GM12878 (cell line): Measurements from ENCODE around the gene PHF23. TPM values are rescaled to one million over a fixed set of nuclear protein-coding genes. Genes with fewer than 3 reads are reported as not detected.

Source experiments
- ATAC-seq: fragments of 200-7000 bp; cut with Tn5 transposase; 3 replicates; pipeline ENCODE4 v1.9.1; 2020; ENCODE audit warnings: mild to moderate bottlenecking, moderate library complexity
- BruUV-seq: library from RNA; stranded (reverse); fragments of 400-500 nt; replicated peaks from 2 replicates; lab custom pipeline; 2021; lab: Mats Ljungman, UMichigan
- CTCF ChIA-PET: fragments of 300-600 bp; sonication (Branson Sonifier 250); formaldehyde crosslinking; extraction: SDS; loops from one replicate; lab custom pipeline; 2021; ENCODE audit warnings: inconsistent platforms; lab: Yijun Ruan, JAX
- POLR2A ChIA-PET: fragments of 350-600 bp; formaldehyde crosslinking; extraction: SDS; loops from one replicate; lab custom pipeline; 2021; ENCODE audit warnings: inconsistent platforms; lab: Charles Lee
- RAD21 ChIA-PET: fragments of 300-600 bp; sonication (Branson Sonifier 250); formaldehyde crosslinking; loops from one replicate; lab custom pipeline; 2023; ENCODE audit warnings: antibody characterized with exemption; ENCODE audit not compliant: unreplicated experiment; lab: Charles Lee
- SMC1A ChIA-PET: fragments of 300-600 bp; sonication (Branson Sonifier 250); formaldehyde crosslinking; loops from one replicate; lab custom pipeline; 2023; ENCODE audit not compliant: unreplicated experiment, uncharacterized antibody; lab: Charles Lee
- DNase-seq: peaks from one replicate; pipeline ENCODE4 v3.0.0-alpha.2; 2011; ENCODE audit warnings: low read depth, low spot score
- FAIRE-seq: peaks from 3 replicates; lab custom pipeline; 2011; peaks lifted over from hg19 to GRCh38; lab: Jason Lieb, UNC
- H2AFZ ChIP-seq: 2 replicates; pipeline ENCODE4 v1.6.0; 2011; ENCODE audit warnings: low read depth, low read length, control low read depth; ENCODE audit not compliant: control insufficient read depth
- H3K27ac ChIP-seq: 2 replicates; pipeline ENCODE4 v1.5.1; 2011; ENCODE audit warnings: control low read depth; ENCODE audit not compliant: control insufficient read depth, insufficient read depth
- H3K27me3 ChIP-seq, 2 experiments: replicated peaks in 1 of 2; 2 replicates each; pipeline versions ENCODE4 v1.6.0 to v1.6.1; 2011; ENCODE audit warnings: low read length in 1 of 2; ENCODE audit not compliant: control insufficient read depth in 2 of 2, insufficient read depth in 2 of 2
- H3K36me3 ChIP-seq, 2 experiments: 2 replicates each; pipeline ENCODE4 v1.5.1; 2011; ENCODE audit warnings: low read length in 1 of 2; ENCODE audit not compliant: control insufficient read depth in 2 of 2, insufficient read depth in 2 of 2
- H3K4me1 ChIP-seq: 2 replicates; pipeline ENCODE4 v1.6.1; 2011; ENCODE audit warnings: mild to moderate bottlenecking, low read length, moderate library complexity, mixed read lengths; ENCODE audit not compliant: control insufficient read depth, insufficient read depth
- H3K4me2 ChIP-seq: 2 replicates; pipeline ENCODE4 v1.6.0; 2011; ENCODE audit warnings: control low read depth; ENCODE audit not compliant: control insufficient read depth, insufficient read depth
- H3K4me3 ChIP-seq: fragments of 200-600 bp; sonication (generic); 2 replicates; pipeline ENCODE4 v1.5.1; 2016
- H3K79me2 ChIP-seq: 2 replicates; pipeline ENCODE4 v1.6.0; 2011; ENCODE audit warnings: low read length; ENCODE audit not compliant: control insufficient read depth, insufficient read depth
- H3K9ac ChIP-seq: 2 replicates; pipeline ENCODE4 v1.8.0; 2011; ENCODE audit warnings: low read length, control low read depth, mixed read lengths; ENCODE audit not compliant: control insufficient read depth, insufficient read depth
- H3K9me3 ChIP-seq: replicated peaks from 3 replicates; pipeline ENCODE4 v1.5.1; 2011; ENCODE audit warnings: mild to moderate bottlenecking, low read length; ENCODE audit not compliant: control insufficient read depth, insufficient read depth
- H4K20me1 ChIP-seq: 2 replicates; pipeline ENCODE4 v1.6.0; 2011; ENCODE audit not compliant: control insufficient read depth, insufficient read depth
- BRCA1 ChIP-seq: IDR thresholded peaks from 2 replicates; pipeline ENCODE4 v1.6.1; 2011; ENCODE audit warnings: low read depth, low read length, improper control_type of control experiment
- CHD2 ChIP-seq: IDR thresholded peaks from 2 replicates; pipeline ENCODE4 v1.6.1; 2011; ENCODE audit warnings: low read depth, low read length, improper control_type of control experiment, borderline replicate concordance
- DPF2 ChIP-seq: fragments of 450-650 bp; IDR thresholded peaks from 2 replicates; pipeline ENCODE4 v1.6.1; 2017; ENCODE audit warnings: mild to moderate bottlenecking
- GATAD2B ChIP-seq: fragments of 450-650 bp; conservative IDR thresholded peaks from 2 replicates; pipeline ENCODE4 v1.6.1; 2017; ENCODE audit warnings: low read depth, mild to moderate bottlenecking, moderate library complexity
- IRF3 ChIP-seq: fragments of 450-650 bp; IDR thresholded peaks from 2 replicates; pipeline ENCODE4 v1.6.1; 2014; ENCODE audit warnings: mild to moderate bottlenecking
- KLF5 ChIP-seq: fragments of 450-650 bp; IDR thresholded peaks from 2 replicates; pipeline ENCODE4 v1.6.1; 2014; ENCODE audit warnings: mild to moderate bottlenecking; ENCODE audit not compliant: partially characterized antibody
- NKRF ChIP-seq: fragments of 450-650 bp; conservative IDR thresholded peaks from 2 replicates; pipeline ENCODE4 v1.6.1; 2017; ENCODE audit warnings: mild to moderate bottlenecking, moderate library complexity
- POLR2A ChIP-seq: IDR thresholded peaks from 2 replicates; pipeline ENCODE4 v1.6.1; 2011; ENCODE audit warnings: low read depth, mild to moderate bottlenecking, low read length
- RELB ChIP-seq: fragments of 450-650 bp; IDR thresholded peaks from 2 replicates; pipeline ENCODE4 v1.6.1; 2017; ENCODE audit warnings: low read depth, mild to moderate bottlenecking, moderate library complexity
- ZBTB40 ChIP-seq: fragments of 450-650 bp; IDR thresholded peaks from 2 replicates; pipeline ENCODE4 v1.6.1; 2016; ENCODE audit warnings: mild to moderate bottlenecking, moderate library complexity, borderline replicate concordance
- ZNF217 ChIP-seq: fragments of 450-650 bp; IDR thresholded peaks from 2 replicates; pipeline ENCODE4 v1.6.1; 2017; ENCODE audit warnings: antibody characterized with exemption, mild to moderate bottlenecking
- ZNF24 ChIP-seq: fragments of 450-650 bp; IDR thresholded peaks from 2 replicates; pipeline ENCODE4 v1.6.1; 2017; ENCODE audit warnings: antibody characterized with exemption, mild to moderate bottlenecking
- whole genome bisulfite sequencing: methylation state at CpG from one replicate; pipeline ENCODE4 v1.1.6; 2016; ENCODE audit warnings: low lambda C conversion rate; ENCODE audit not compliant: insufficient replicate concordance, insufficient coverage; ENCODE audit errors: missing lambda C conversion rate; 5-methylcytosine and 5-hydroxymethylcytosine counted together
- in situ Hi-C: fragments of 300-500 bp; cut with MboI; formaldehyde crosslinking; loops from 9 replicates; pipeline ENCODE4 v1.14.3; 2018; ENCODE audit warnings: mixed read lengths
- intact Hi-C: fragments of 100-400 bp; cut with micrococcal nuclease; formaldehyde crosslinking; loops from one replicate; pipeline ENCODE4 v1.14.2; 2022; ENCODE audit not compliant: unreplicated experiment
- polyA plus RNA-seq, 11 experiments: library from polyadenylated mRNA; depleted of rRNA in 4 of 11; unstranded in 6 of 11; stranded (reverse) in 5 of 11; fragments of >200 nt; fragmentation: Nextera tagmentation in 4 of 11; fragmentation: Illumina TruSeq in 1 of 11; extraction: Ambion mirVana in 4 of 11; extraction: Trizol in 1 of 11; gene quantifications; 1 replicate in 1 of 11; 2 replicates in 10 of 11; pipeline versions ENCODE4 v1.2.1 to v1.2.3, GENCODE V29; 2011 to 2016; ENCODE audit warnings: inconsistent platforms in 2 of 11, missing spikeins in 2 of 11, low read depth in 1 of 11
- total RNA-seq, 4 experiments: library from RNA; depleted of rRNA in 3 of 4; stranded (reverse); fragments of >200 nt in 3 of 4; fragmentation: Illumina TruSeq in 1 of 4; extraction: Trizol in 1 of 4; gene quantifications; 2 replicates each; pipeline versions ENCODE4 v1.2.1 to v1.2.3, GENCODE V29; 2013 to 2021

The PHF23 gene
- total and polyA plus RNA-seq, 10 of the 15 experiments (the other 5 are each of a cell fraction or from before 2014, with no cell fraction given) = 8.2 to 84.8 (median 32.6) TPM

GRCh38 chr17:7241783-7242716 is 2.8 kb upstream of the PHF23 start, which contains the start of gene GABARAP:
TSS of gene GABARAP (minus strand) at chr17:7242449. CDS start at chr17:7242330, 119 bp downstream.
- Histone ChIP-seq H3K9ac (peak within 1 kb of the TSS; percentile 93), H3K4me1 (peaks cover 16% of the 10 kb centered on the region), H4K20me1 (no peaks in the 10 kb centered on the region), H3K4me3 (peak within 1 kb of the TSS; percentile 83), H3K79me2 (peaks cover 45% of the 10 kb centered on the region), H2AFZ (peak within 1 kb of the TSS; percentile 73), H3K36me3 (peaks cover 10 to 18% of the 10 kb centered on the region in 2 experiments; a peak in 3 of 4 replicates), H3K4me2 (peak within 1 kb of the TSS; percentile 94), H3K27me3 (no peaks in the 10 kb centered on the region), H3K9me3 (no peaks in the 10 kb centered on the region), H3K27ac (peak within 1 kb of the TSS; percentile 67)
- FAIRE-seq (no peak), ATAC-seq (peak; percentile 39), DNase-seq (peak; percentile 60)
- ChIA-PET SMC1A (interaction anchor here (1.0 to 4.3 kb wide), 6 partner anchors 8 to 343 kb away, joined by 3 to 34 read pairs (median 4); partner anchors contain the start of genes ACADVL, ACAP1, CTDNEP1 and DLG4), CTCF (interaction anchor here (0.7 to 6.0 kb wide), 8 partner anchors 8 to 196 kb away, joined by 3 to 70 read pairs (median 4); partner anchors contain the start of genes ACADVL and DLG4), POLR2A (interaction anchor here (0.5 to 7.3 kb wide), 12 partner anchors 8 to 203 kb away, joined by 3 to 99 read pairs (median 4); partner anchors contain the start of genes ACADVL, CTDNEP1, DLG4 and DVL2), RAD21 (interaction anchor here (1.0 to 6.3 kb wide), 7 partner anchors 7 to 109 kb away, joined by 3 to 51 read pairs (median 7); partner anchors contain the start of genes ACADVL, ACAP1, CTDNEP1 and DLG4)
- WGBS = 1% methylated on average over 61 of the region's 62 CpGs
- in situ Hi-C loops = no loop called here
- no TSS peak for BruUV-seq
- intact Hi-C loops = loop anchor here (1.0 to 5.0 kb wide), 2 partner anchors 8 to 65 kb away; partner anchors contain the start of gene EIF5A
- TF ChIP-seq CHD2 = peak; percentile 85
- TF ChIP-seq RELB = no peak
- TF ChIP-seq DPF2 = 0 out of 2 replicates have a peak, but pooled peaks have one; percentile 68
- 0 out of 2 replicates have a peak, but pooled peaks have one; percentile 4 for TF ChIP-seq ZBTB40
- peak; percentile 71; the same call in 1 of the 2 replicates for TF ChIP-seq GATAD2B
- TF ChIP-seq BRCA1 = no peak
- peak; percentile 53 for TF ChIP-seq POLR2A
- TF ChIP-seq IRF3 = no peak
- no peak for TF ChIP-seq KLF5
- peak; percentile 90 for TF ChIP-seq NKRF
- peak; percentile 66 for TF ChIP-seq ZNF24
- TF ChIP-seq ZNF217 = peak; percentile 97
